AG10803 (cell line): ENCODE measurements around the gene DGCR6L.
"Not testable (repeated sequence)": the region's sequence is repeated elsewhere in the genome, so short reads cannot be mapped to it uniquely, and the experiment has no call there.

Source experiments
- DNase-seq: peaks from one replicate; pipeline ENCODE4 v3.0.0; 2010; ENCODE audit warnings: low read depth
- H3K4me3 ChIP-seq: 2 replicates; pipeline ENCODE4 v1.5.1; 2011; ENCODE audit warnings: mild to moderate bottlenecking, low read length, control low read depth
- CTCF ChIP-seq: conservative IDR thresholded peaks from 2 replicates; pipeline ENCODE4 v1.5.1; 2011; ENCODE audit warnings: mild to moderate bottlenecking, low read length, control low read depth, inconsistent platforms

Gene DGCR6L

GRCh38 chr22:20354238-20354975 is 34.5 kb upstream of the DGCR6L start:
- H3K4me3 ChIP-seq = no peak overlapping the region
- DNase-seq = no peak
- no peak for TF ChIP-seq CTCF

GRCh38 chr22:20352536-20352935 is 32.7 kb upstream of the DGCR6L start:
- DNase-seq, H3K4me3 ChIP-seq: not testable (repeated sequence)

- not testable (repeated sequence) for H3K4me3 ChIP-seq, DNase-seq
These were observed 26.7 kb upstream of the DGCR6L start for GRCh38 chr22:20346553-20346952.

GRCh38 chr22:20338291-20338690 is 18.4 kb upstream of the DGCR6L start:
- not testable (repeated sequence) for DNase-seq, H3K4me3 ChIP-seq

- not testable (repeated sequence) for DNase-seq
These were observed 17.9 kb upstream of the DGCR6L start for GRCh38 chr22:20337807-20338206.

GRCh38 chr22:20336561-20336960 is 16.7 kb upstream of the DGCR6L start:
- not testable (repeated sequence) for DNase-seq, H3K4me3 ChIP-seq

More at GRCh38 chr22:20337807-20338206, 17.9 kb upstream of the DGCR6L start:
- not testable (repeated sequence) for H3K4me3 ChIP-seq

- not testable (repeated sequence) for H3K4me3 ChIP-seq, DNase-seq
These were observed 8.7 kb upstream of the DGCR6L start for GRCh38 chr22:20328569-20328930.

- not testable (repeated sequence) for H3K4me3 ChIP-seq, DNase-seq
These were observed 6.1 kb upstream of the DGCR6L start for GRCh38 chr22:20325996-20326395.

GRCh38 chr22:20324139-20324516 is 4.3 kb upstream of the DGCR6L start:
- DNase-seq = no peak
- TF ChIP-seq CTCF = no peak
- H3K4me3 ChIP-seq = no peak overlapping the region

- H3K4me3 ChIP-seq = not testable (repeated sequence)
These were observed 1.8 kb upstream of the DGCR6L start for GRCh38 chr22:20321552-20322211.

GRCh38 chr22:20320659-20321551 is 1.0 kb upstream of the DGCR6L start:
- H3K4me3 ChIP-seq = peak overlapping the region; percentile 89
- not testable (repeated sequence) for DNase-seq

More at GRCh38 chr22:20321552-20322211, 1.8 kb upstream of the DGCR6L start:
- not testable (repeated sequence) for DNase-seq
